HEK293 (cell line): Measurements from ENCODE around the gene TTYH1.

ENCODE experiments used
- CTCF ChIA-PET: fragments of 350-600 bp; formaldehyde crosslinking; extraction: SDS; loops from one replicate; lab custom pipeline; 2021; ENCODE audit warnings: antibody characterized with exemption; lab: Yijun Ruan, JAX
- POLR2A ChIA-PET: fragments of 300-600 bp; formaldehyde crosslinking; extraction: SDS; loops from one replicate; lab custom pipeline; 2020; ENCODE audit warnings: antibody characterized with exemption, inconsistent platforms; lab: Yijun Ruan, JAX
- H3K27ac ChIP-seq: fragments of 200-500 bp; sonication (Bioruptor generic); 2 replicates; pipeline ENCODE4 v1.5.1; 2014; ENCODE audit warnings: low read depth, low read length, control low read depth, inconsistent platforms; ENCODE audit errors: extremely low read depth
- H3K36me3 ChIP-seq, 2 experiments: fragments of 200-500 bp in 1 of 2; sonication (Bioruptor generic) in 1 of 2; 1 replicate in 1 of 2; 2 replicates in 1 of 2; pipeline ENCODE4 v1.5.1; 2014 to 2017; ENCODE audit warnings: inconsistent platforms in 2 of 2, low read length in 2 of 2; ENCODE audit not compliant: control insufficient read depth in 2 of 2, insufficient read depth in 1 of 2
- H3K4me1 ChIP-seq: fragments of 200-500 bp; sonication (Bioruptor generic); 2 replicates; pipeline ENCODE4 v1.5.1; 2014; ENCODE audit warnings: mild to moderate bottlenecking, low read length, inconsistent platforms; ENCODE audit not compliant: control insufficient read depth, insufficient read depth
- H3K4me3 ChIP-seq: 2 replicates; pipeline ENCODE4 v1.5.1; 2011; ENCODE audit warnings: low read depth, mild to moderate bottlenecking, control low read depth, low read length, moderate library complexity
- H3K9me3 ChIP-seq: fragments of 200-500 bp; sonication (Bioruptor generic); 2 replicates; pipeline ENCODE4 v1.5.1; 2014; ENCODE audit warnings: low read depth, low read length, inconsistent platforms; ENCODE audit not compliant: control insufficient read depth, insufficient read depth
- REST ChIP-seq: fragments of 450-650 bp; formaldehyde crosslinking; IDR thresholded peaks from 2 replicates; pipeline ENCODE4 v1.5.1; 2016; ENCODE audit warnings: missing biosample characterization, missing genetic modification characterization
- ZBTB20 ChIP-seq: fragments of 450-650 bp; formaldehyde crosslinking; IDR thresholded peaks from 2 replicates; pipeline ENCODE4 v1.5.1; 2016; ENCODE audit warnings: missing biosample characterization, missing genetic modification characterization
- ZBTB49 ChIP-seq: fragments of 450-650 bp; formaldehyde crosslinking; IDR thresholded peaks from 2 replicates; pipeline ENCODE4 v1.5.1; 2016; ENCODE audit warnings: missing biosample characterization, missing genetic modification characterization, low read depth
- ZIC2 ChIP-seq: fragments of 450-650 bp; formaldehyde crosslinking; IDR thresholded peaks from 2 replicates; pipeline ENCODE4 v1.5.1; 2016; ENCODE audit warnings: missing biosample characterization, missing genetic modification characterization
- ZNF324 ChIP-seq: fragments of 450-650 bp; formaldehyde crosslinking; IDR thresholded peaks from 2 replicates; pipeline ENCODE4 v1.5.1; 2016; ENCODE audit warnings: missing biosample characterization, missing genetic modification characterization
- ZNF362 ChIP-seq: fragments of 450-650 bp; formaldehyde crosslinking; IDR thresholded peaks from 2 replicates; pipeline ENCODE4 v1.5.1; 2016; ENCODE audit warnings: missing biosample characterization, missing genetic modification characterization
- ZNF366 ChIP-seq: fragments of 450-650 bp; formaldehyde crosslinking; conservative IDR thresholded peaks from 2 replicates; pipeline ENCODE4 v1.5.1; 2016; ENCODE audit warnings: missing biosample characterization, missing genetic modification characterization
- ZNF37A ChIP-seq: fragments of 450-650 bp; IDR thresholded peaks from 2 replicates; pipeline ENCODE4 v1.5.1; 2018; ENCODE audit warnings: missing biosample characterization, missing genetic modification characterization
- ZNF394 ChIP-seq: fragments of 450-650 bp; formaldehyde crosslinking; IDR thresholded peaks from 2 replicates; pipeline ENCODE4 v1.5.1; 2016; ENCODE audit warnings: missing biosample characterization, missing genetic modification characterization, mild to moderate bottlenecking, moderate library complexity, borderline replicate concordance
- ZNF449 ChIP-seq: fragments of 450-650 bp; formaldehyde crosslinking; IDR thresholded peaks from 2 replicates; pipeline ENCODE4 v1.5.1; 2017; ENCODE audit warnings: missing biosample characterization, mild to moderate bottlenecking, missing genetic modification characterization, moderate library complexity
- ZNF518A ChIP-seq: fragments of 450-650 bp; formaldehyde crosslinking; conservative IDR thresholded peaks from 2 replicates; pipeline ENCODE4 v1.5.1; 2016; ENCODE audit warnings: low read depth, missing biosample characterization, missing genetic modification characterization
- ZNF645 ChIP-seq: fragments of 450-650 bp; formaldehyde crosslinking; IDR thresholded peaks from 2 replicates; pipeline ENCODE4; 2016; ENCODE audit warnings: missing biosample characterization, missing genetic modification characterization
- ZNF704 ChIP-seq: fragments of 450-650 bp; formaldehyde crosslinking; IDR thresholded peaks from 2 replicates; pipeline ENCODE4 v1.5.1; 2016; ENCODE audit warnings: missing biosample characterization, missing genetic modification characterization

Gene TTYH1

GRCh38 chr19:54451331-54451871 lies 36.1 kb downstream of the TTYH1 start (continued):
- 0 out of 2 replicates have a peak, but pooled peaks have one; percentile 55 for TF ChIP-seq ZNF362 (tag by site-specific recombination)
- TF ChIP-seq ZNF37A (tag by site-specific recombination): no peak
- TF ChIP-seq ZNF324 (tag by site-specific recombination): no peak
- TF ChIP-seq ZNF366 (tag by site-specific recombination): no peak; the same call in 1 of the 2 replicates
- peak; percentile 81 for TF ChIP-seq ZIC2 (tag by site-specific recombination)
- 0 out of 2 replicates have a peak, but pooled peaks have one; percentile 29 for TF ChIP-seq ZNF518A (tag by site-specific recombination)
- TF ChIP-seq ZNF645 (tag by site-specific recombination): no peak
- TF ChIP-seq ZBTB49 (tag by site-specific recombination): no peak
- TF ChIP-seq ZNF394 (tag by site-specific recombination): peak; percentile 35; the same call in 1 of the 2 replicates
- no peak for TF ChIP-seq ZNF449

- Histone ChIP-seq H3K9me3 (no peaks in the 10 kb centered on the region), H3K4me1 (peaks cover 26% of the 10 kb centered on the region), H3K36me3 (peaks cover 27 to 65% of the 10 kb centered on the region in 2 experiments), H3K27ac (peak overlapping the region; percentile 54; the same call in 1 of the 2 replicates), H3K4me3 (no peak overlapping the region)
- ChIA-PET POLR2A (interaction anchor here (1.9 kb wide), 1 partner anchor 12 kb away, joined by 8 read pairs; the partner anchor contains the start of gene LENG9), CTCF (interaction anchor here (4.8 kb wide), 1 partner anchor 13 kb away, joined by 43 read pairs; no protein-coding TSS in a partner anchor)
- TF ChIP-seq ZBTB20 (tag by site-specific recombination) (no peak), REST (tag by site-specific recombination) (no peak), ZNF704 (tag by site-specific recombination) (no peak)
Measured at GRCh38 chr19:54451997-54452396, 36.7 kb downstream of the TTYH1 start.
